ENCODE data around the gene FAM47E. TPM values are rescaled to one million over a fixed set of nuclear protein-coding genes. Genes with fewer than 3 reads are reported as not detected.

FAM47E gene
- total and polyA plus RNA-seq, 2 of the 13 experiments (the other 11 are each of a cell fraction or from before 2014, with no cell fraction given): 0.33 to 0.66 TPM

DNA sequence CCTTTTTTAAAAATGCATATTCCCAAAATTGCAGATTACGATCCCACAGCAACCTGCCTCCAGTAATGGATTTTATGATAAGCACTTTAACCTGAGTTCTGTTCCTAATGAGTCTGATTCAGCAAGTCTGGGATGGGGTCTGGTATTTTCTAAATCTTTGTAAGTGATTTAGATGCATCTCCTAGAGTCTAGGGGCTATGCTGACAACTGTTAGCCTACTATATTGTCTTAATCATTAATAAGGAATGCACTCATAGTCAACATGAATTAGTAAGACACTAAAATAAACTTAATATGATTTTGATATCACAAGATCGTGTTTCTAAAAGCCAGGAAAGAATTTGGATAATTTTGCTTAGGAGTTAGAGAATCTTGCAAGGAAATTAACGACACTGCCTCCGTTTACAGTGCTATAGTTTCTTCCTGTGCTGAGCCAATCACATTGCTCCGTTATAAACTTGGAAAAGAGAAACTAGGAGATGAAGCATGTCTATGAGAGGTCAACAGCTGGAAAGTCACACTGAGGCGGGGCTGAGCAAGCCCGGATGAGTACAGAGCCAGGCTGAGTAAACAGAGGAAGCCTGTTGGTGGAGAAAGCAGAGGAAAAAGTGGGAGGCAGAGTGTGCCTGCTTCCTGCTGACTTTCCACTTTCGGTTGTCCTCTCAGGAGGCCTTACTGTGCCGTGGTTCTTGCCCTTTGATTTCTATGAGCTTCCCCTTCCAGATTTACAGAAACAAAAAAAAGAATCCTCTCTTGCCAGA lies 43.3 kb upstream of the FAM47E start (continued):
- TF ChIP-seq, protein P1, sequence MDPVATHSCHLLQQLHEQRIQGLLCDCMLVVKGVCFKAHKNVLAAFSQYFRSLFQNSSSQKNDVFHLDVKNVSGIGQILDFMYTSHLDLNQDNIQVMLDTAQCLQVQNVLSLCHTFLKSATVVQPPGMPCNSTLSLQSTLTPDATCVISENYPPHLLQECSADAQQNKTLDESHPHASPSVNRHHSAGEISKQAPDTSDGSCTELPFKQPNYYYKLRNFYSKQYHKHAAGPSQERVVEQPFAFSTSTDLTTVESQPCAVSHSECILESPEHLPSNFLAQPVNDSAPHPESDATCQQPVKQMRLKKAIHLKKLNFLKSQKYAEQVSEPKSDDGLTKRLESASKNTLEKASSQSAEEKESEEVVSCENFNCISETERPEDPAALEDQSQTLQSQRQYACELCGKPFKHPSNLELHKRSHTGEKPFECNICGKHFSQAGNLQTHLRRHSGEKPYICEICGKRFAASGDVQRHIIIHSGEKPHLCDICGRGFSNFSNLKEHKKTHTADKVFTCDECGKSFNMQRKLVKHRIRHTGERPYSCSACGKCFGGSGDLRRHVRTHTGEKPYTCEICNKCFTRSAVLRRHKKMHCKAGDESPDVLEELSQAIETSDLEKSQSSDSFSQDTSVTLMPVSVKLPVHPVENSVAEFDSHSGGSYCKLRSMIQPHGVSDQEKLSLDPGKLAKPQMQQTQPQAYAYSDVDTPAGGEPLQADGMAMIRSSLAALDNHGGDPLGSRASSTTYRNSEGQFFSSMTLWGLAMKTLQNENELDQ (CRISPR knock-in tag; IDR thresholded peaks at IDR 0.05; ENCODE audit: borderline replicate concordance): no peak
- 0 out of 2 replicates have a peak, but pooled peaks have one; percentile 31 for TF ChIP-seq SPEN (CRISPR knock-in tag; IDR thresholded peaks at IDR 0.05; ENCODE audit: low read depth)
- TF ChIP-seq ZNF776 (CRISPR knock-in tag; IDR thresholded peaks at IDR 0.05): no peak
- peak; percentile 91 for TF ChIP-seq ZNF331 (CRISPR knock-in tag; IDR thresholded peaks at IDR 0.05)
- TF ChIP-seq MEIS2 (CRISPR knock-in tag; IDR thresholded peaks at IDR 0.05): 0 out of 2 replicates have a peak, but pooled peaks have one; percentile 51
- TF ChIP-seq ESRRA (CRISPR knock-in tag; IDR thresholded peaks at IDR 0.05; ENCODE audit: low read depth): peak; percentile 47; the same call in 1 of the 2 replicates
- TF ChIP-seq, protein P2, sequence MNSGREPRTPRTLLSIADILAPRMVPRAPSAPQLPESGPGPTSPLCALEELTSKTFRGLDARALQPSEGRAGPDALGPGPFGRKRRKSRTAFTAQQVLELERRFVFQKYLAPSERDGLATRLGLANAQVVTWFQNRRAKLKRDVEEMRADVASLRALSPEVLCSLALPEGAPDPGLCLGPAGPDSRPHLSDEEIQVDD (CRISPR knock-in tag; IDR thresholded peaks at IDR 0.05; ENCODE audit: borderline replicate concordance): no peak
- TF ChIP-seq ZMYM3 (CRISPR knock-in tag; IDR thresholded peaks at IDR 0.05): 0 out of 2 replicates have a peak, but pooled peaks have one; percentile 26
- peak; percentile 41; the same call in 1 of the 2 replicates for TF ChIP-seq ZSCAN21 (CRISPR knock-in tag; IDR thresholded peaks at IDR 0.05; ENCODE audit: borderline replicate concordance)
- TF ChIP-seq SP1 (IDR thresholded peaks at IDR 0.05): no peak
- TF ChIP-seq SP1 (CRISPR knock-in tag; IDR thresholded peaks at IDR 0.05): no peak
- no peak for TF ChIP-seq CREB1 (IDR thresholded peaks at IDR 0.05)
- 0 out of 2 replicates have a peak, but pooled peaks have one; percentile 36 for TF ChIP-seq CREB1 (CRISPR knock-in tag; IDR thresholded peaks at IDR 0.05)
- TF ChIP-seq ZNF674 (CRISPR knock-in tag; IDR thresholded peaks at IDR 0.05; ENCODE audit: low read depth): no peak
- TF ChIP-seq POGZ (CRISPR knock-in tag; IDR thresholded peaks at IDR 0.05): peak; percentile 52
- no peak for TF ChIP-seq HMGA1 (CRISPR knock-in tag; conservative IDR thresholded peaks at IDR 0.05)
- TF ChIP-seq MED1 (CRISPR knock-in tag; IDR thresholded peaks at IDR 0.05): peak; percentile 72
- no peak for TF ChIP-seq NR3C1 (CRISPR knock-in tag; IDR thresholded peaks at IDR 0.05)
- no peak for TF ChIP-seq ZNF777 (CRISPR knock-in tag; IDR thresholded peaks at IDR 0.05)
- TF ChIP-seq, protein P3, sequence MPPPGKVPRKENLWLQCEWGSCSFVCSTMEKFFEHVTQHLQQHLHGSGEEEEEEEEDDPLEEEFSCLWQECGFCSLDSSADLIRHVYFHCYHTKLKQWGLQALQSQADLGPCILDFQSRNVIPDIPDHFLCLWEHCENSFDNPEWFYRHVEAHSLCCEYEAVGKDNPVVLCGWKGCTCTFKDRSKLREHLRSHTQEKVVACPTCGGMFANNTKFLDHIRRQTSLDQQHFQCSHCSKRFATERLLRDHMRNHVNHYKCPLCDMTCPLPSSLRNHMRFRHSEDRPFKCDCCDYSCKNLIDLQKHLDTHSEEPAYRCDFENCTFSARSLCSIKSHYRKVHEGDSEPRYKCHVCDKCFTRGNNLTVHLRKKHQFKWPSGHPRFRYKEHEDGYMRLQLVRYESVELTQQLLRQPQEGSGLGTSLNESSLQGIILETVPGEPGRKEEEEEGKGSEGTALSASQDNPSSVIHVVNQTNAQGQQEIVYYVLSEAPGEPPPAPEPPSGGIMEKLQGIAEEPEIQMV (CRISPR knock-in tag; IDR thresholded peaks at IDR 0.05; ENCODE audit: low read depth): no peak
- no peak for TF ChIP-seq NFE2 (CRISPR knock-in tag; IDR thresholded peaks at IDR 0.05)
- TF ChIP-seq, protein P4, sequence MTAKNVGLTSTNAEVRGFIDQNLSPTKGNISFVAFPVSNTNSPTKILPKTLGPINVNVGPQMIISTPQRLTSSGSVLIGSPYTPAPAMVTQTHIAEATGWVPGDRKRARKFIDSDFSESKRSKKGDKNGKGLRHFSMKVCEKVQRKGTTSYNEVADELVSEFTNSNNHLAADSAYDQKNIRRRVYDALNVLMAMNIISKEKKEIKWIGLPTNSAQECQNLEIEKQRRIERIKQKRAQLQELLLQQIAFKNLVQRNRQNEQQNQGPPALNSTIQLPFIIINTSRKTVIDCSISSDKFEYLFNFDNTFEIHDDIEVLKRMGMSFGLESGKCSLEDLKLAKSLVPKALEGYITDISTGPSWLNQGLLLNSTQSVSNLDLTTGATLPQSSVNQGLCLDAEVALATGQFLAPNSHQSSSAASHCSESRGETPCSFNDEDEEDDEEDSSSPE (CRISPR knock-in tag; IDR thresholded peaks at IDR 0.05): peak; percentile 33; the same call in 1 of the 2 replicates
- TF ChIP-seq ZNF550 (CRISPR knock-in tag; IDR thresholded peaks at IDR 0.05; ENCODE audit: borderline replicate concordance): no peak
- TF ChIP-seq ZKSCAN1 (IDR thresholded peaks at IDR 0.05; ENCODE audit: low read length): no peak
- no peak for TF ChIP-seq GZF1 (CRISPR knock-in tag; IDR thresholded peaks at IDR 0.05)
- peak; percentile 79 for TF ChIP-seq NR2C2 (CRISPR knock-in tag; IDR thresholded peaks at IDR 0.05; ENCODE audit: borderline replicate concordance)
- peak; percentile 56; the same call in 1 of the 2 replicates for TF ChIP-seq ZKSCAN8 (CRISPR knock-in tag; IDR thresholded peaks at IDR 0.05; ENCODE audit: borderline replicate concordance)
- TF ChIP-seq IKZF1 (IDR thresholded peaks at IDR 0.05): no peak
